ENCODE data around the gene CCNI.
"Not testable (repeated sequence)": the region's sequence is repeated elsewhere in the genome, so short reads cannot be mapped to it uniquely, and the experiment has no call there.

DNA sequence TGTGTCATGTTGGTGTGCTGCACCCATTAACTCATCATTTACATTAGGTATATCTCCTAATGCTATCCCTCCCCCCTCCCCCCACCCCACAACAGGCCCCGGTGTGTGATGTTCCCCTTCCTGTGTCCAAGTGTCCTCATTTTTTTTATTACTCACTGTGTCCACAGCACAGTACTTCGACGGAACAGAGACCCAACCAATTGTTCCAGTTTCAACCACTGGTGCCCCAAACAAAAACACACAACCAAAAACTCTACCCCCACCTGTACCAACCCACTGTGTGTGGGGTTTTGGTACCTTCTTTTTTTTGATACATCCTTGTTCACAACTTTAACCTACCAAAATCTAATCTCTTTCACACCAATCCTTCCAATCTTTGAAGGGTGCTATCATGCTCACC lies 6.3 kb downstream of the CCNI start:
- TF ChIP-seq, protein P1, sequence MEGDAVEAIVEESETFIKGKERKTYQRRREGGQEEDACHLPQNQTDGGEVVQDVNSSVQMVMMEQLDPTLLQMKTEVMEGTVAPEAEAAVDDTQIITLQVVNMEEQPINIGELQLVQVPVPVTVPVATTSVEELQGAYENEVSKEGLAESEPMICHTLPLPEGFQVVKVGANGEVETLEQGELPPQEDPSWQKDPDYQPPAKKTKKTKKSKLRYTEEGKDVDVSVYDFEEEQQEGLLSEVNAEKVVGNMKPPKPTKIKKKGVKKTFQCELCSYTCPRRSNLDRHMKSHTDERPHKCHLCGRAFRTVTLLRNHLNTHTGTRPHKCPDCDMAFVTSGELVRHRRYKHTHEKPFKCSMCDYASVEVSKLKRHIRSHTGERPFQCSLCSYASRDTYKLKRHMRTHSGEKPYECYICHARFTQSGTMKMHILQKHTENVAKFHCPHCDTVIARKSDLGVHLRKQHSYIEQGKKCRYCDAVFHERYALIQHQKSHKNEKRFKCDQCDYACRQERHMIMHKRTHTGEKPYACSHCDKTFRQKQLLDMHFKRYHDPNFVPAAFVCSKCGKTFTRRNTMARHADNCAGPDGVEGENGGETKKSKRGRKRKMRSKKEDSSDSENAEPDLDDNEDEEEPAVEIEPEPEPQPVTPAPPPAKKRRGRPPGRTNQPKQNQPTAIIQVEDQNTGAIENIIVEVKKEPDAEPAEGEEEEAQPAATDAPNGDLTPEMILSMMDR (IDR thresholded peaks at IDR 0.05), result not testable (repeated sequence)
- TF ChIP-seq EZH2 (IDR thresholded peaks at IDR 0.05), result not testable (repeated sequence)

Data from neural progenitor cell (in vitro differentiated cells).